GM19043 (cell line): ENCODE measurements around the gene CDKL4.
"Not testable (repeated sequence)": the region's sequence is repeated elsewhere in the genome, so short reads cannot be mapped to it uniquely, and the experiment has no call there.

ENCODE experiments used
- ATAC-seq: cut with Tn5 transposase; IDR thresholded peaks from one replicate; pipeline ENCODE4 v1.9.1; 2021; ENCODE audit warnings: low read depth; ENCODE audit not compliant: unreplicated experiment

CDKL4 gene

DNA sequence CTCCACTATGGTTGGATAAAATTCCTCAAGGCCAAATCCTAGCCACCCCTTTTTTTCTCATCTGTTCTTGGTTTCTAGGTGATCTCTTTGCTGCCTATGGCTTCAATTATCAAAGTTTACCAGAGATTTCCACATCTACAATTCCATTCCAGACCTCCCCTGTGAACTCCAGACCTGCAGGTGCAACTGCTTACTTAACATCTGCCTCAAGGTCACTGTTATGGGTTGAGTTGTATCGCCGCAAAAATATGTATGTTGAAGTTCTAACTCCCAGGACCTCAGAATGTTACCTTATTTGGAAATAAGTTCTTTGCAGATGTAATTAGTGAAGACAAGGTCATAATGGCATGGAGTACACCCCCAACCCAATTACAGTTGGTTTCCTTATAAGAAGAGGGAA, 62.5 kb downstream of the CDKL4 start:
- no peak for ATAC-seq

DNA sequence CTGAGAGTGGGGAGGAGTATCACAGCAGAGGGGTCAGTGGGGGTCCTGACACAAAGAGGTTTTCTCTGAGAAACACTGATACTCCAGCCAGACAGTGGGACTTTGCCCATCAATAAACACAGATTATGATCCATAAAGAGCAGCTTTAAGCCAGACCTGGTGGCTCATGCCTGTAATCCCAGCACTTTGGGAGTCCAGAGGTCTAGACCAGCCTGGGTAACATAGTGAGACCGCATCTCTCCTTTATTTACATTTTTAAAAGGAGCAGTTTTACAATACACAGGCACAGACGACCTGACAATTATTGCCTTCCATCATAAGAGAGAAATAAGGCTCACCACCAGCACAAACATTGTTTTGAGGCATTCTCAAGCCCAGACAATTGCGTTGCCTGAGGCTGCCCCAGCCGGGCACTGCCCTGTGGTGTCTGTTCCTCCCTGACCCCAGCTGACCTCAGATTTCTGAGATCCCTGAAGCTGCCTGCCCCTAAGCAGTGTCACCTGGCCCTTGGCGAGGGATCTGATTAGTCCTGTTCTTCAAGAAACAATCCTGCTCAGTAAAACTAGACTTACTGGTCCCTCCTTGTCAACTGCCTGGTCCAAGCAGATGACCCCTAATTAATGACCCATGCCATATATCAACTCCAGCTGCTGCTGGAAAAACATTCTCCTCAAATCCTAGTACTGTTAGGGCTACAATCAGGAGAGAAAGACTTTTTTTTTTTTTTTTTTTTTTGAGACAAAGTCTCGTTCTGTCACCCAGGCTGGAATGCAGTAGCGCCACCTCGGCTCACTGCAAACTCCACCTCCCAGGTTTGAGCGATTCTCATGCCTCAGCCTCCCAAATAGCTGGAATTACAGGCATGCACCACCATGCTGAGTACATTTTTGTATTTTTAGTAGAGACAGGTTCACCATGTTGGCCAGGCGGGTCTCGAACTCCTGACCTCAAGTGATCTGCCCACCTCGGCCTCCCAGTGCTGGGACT, 63.5 kb downstream of the CDKL4 start:
- no peak for ATAC-seq

DNA sequence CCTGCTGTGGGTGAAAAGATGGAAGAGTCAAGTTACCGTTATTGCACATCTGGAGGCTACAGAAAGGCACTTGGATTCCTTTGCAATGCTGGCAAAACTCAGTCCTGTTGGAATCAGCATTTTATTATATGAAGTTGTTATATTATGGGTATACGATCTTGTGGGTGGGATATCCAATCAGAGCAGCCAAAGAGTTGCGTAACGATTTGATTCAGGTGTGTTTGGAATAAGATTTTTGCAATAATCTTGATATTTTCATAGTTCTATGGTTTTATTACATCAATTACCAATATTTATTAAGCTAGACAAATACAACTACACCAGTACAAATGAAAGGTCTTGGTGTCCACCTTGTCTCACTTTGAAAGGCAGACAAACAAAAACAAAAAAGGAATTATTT, 65.0 kb downstream of the CDKL4 start:
- no peak for ATAC-seq

DNA sequence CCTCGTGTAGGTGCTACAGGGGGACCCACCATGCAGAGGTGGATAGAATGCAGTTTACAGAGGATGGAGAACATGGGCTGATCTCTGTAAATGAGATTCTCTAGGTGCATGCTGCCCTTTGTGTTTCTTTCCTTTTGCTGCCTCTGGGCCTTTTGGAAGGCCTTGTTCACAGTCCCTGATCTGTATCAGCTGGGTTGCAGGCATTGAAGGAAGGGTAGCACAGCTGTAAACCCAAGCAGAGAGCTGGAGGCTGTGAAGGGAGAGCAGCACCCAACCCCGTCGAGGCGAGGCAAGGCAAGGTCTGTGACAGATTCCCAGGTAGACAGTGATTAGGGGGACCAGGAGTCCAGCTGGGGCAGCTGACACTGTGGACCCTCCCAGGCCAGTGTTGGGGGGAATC, 66.8 kb downstream of the CDKL4 start:
- no peak for ATAC-seq

DNA sequence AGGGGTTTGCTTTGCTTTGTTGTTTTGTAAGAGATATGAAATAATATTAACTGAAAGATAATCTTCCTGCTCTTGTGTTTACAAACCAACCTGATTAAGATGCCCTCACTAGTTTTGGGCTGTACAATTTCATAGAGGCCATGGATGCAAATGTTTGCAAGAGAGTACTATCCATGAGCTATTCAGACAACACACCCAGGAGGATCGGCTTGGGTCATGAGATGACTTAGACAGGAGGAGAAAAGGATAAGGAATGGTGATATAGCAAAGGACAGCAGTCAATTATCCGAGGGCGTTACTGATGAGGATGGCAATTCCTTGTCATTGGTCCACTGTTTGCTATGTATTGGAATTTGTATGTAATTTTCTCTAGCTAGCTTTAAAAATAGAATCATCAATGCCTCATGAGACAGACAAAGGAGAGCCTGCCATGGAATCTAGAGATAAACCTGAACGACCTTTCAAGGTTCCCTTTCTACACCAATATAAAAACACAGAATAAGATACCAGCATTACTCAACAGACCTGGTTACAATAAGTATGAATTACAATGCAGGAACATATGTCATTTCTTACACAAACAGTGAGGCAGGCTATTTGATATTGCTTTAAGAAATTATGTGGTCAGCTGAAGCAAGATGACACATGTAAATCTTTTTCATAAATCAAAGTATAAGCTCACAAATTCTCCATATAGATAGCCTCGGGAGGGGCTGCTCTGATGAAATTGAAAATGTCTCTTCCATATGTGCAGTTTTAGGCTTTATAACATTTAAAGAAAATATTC, 68.6 kb downstream of the CDKL4 start:
- ATAC-seq = no peak

DNA sequence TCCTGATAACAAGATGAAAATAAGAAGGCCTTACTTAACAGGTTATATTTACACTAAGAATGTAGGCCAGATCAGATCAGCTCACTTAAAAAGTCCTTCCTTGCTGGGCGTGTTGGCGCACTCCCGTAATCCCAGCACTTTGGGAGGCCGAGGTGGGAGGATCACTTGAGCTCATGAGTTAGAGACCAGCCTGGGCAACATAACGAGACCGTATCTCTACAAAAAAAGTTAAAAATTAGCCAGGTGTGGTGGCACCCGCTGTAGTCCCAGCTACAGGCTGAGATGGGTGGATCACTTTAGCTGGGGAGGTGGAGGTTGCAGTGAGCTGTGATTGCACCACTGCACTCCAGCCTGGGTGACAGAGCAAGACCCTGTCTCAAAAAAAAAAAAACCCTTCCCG, 69.7 kb downstream of the CDKL4 start:
- no peak for ATAC-seq

DNA sequence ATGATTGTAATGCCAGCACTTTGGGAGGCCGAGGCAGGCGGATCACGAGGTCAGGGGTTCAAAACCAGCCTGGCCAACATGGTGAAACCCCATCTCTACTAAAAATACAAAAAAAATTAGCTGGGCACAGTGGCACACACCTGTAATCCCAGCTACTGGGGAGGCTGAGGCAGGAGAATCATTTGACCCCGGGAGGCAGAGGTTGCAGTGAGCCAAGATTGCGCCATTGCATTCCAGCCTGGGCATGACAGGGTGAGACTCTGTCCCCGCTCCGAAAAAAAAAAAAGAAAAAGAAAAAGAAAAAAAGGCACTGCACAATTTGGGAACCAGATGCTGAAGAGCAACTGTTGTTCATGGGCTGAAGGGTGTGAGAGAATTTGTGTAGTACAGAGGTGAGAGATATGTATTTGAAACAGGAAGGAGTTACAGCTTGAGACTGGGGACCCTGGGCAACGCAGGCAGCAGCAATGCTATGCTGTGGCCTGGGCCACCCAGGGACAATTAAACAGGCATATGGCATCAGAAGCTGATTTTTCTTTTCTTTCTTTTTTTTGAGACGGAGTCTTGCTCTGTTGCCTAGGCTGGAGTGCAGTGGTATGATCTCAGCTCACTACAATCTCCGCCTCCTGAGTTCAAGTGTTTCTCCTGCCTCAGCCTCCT, 71.6 kb downstream of the CDKL4 start:
- ATAC-seq = not testable (repeated sequence)

DNA sequence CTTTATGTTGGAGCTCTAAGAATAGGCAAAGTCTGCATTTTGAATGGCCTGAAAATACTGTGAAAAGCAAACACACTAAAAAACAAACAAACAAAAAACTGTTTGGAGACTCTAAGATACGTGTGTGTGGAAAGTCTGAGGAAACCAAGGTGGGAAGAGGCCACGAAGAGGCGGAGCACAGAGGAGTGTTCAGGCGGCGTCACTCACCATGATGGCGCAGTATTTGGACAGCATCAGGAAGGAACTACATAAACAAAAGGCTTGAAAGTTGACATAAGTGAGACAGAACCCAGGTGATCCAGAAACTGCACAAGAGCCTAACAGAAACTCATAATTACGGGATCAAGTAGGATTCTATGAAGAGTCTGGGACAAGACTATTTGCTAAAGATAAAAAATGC, 72.1 kb downstream of the CDKL4 start:
- ATAC-seq = no peak

DNA sequence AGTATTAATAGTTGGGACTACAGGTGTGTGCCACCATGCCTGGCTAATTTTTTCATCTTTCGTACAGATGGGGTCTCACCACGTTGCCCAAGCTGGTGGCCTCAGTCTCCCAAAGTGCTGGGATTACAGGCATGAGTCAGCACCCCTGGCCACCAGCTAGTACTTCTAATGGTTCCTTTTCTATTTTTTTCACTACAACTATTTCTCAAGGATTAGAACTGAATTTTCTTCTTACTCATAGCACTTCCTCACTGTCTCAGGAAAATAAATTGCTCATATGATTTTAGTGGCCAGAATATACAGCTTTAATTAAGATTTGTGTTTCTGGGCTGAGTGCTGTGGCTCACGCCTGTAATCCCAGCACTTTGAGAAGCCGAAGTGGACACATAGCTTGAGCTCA, 79.7 kb downstream of the CDKL4 start:
- ATAC-seq = no peak

DNA sequence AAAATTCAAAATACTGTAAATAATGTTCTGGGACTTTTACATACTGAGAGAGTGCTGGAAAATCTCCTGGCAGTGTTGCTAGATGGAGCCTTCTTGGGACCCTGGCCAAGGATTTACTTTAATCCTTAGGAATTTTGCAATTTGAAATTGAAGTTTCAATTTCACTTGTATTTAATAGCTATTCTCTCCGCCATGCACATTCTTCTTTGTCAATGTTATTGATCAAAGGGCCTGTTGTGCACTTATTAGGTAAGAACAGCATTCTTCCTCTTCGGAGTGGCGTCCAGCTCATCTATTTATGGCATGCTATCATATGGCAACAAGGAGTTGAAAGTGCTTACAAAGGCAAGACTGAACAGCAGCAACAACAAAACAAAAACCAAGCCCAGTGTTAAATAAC, 82.8 kb downstream of the CDKL4 start:
- ATAC-seq = no peak

DNA sequence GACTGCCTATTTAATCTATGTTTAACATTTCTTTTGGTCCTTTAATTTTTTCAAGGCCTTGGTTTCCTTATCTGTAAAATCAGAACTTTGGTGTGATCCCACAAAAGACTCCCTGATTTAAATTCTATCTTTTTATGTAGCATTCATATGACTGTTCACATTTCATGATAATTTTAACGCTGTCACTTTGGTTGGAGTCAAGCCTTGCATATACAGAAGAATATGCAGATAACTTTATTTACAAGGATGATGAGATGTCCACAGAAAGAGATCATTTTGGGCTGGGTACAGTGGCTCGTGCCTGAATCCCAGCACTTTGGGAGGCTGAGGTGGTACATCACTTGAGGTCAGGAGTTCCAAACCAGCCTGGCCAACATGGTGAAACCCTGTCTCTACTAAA, 84.5 kb downstream of the CDKL4 start:
- ATAC-seq = no peak

DNA sequence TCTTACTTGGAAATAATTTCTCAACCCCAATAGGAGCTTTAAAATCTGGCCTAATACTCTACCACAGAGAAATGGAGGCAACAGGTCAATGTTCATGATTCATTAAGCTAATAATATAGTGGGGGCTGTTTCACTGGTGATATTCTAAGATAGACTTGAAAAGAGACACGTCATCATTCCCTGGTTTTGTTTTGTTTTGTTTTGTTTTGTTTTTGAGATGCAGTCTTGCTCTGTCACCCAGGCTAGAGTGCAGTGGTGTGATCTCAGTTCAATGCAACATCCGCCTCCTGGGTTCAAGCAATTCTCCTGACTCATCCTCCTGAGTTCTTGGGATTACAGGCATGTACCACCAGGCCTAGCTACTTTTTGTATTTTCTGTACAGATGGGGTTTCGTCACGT, 85.4 kb downstream of the CDKL4 start:
- ATAC-seq = no peak

DNA sequence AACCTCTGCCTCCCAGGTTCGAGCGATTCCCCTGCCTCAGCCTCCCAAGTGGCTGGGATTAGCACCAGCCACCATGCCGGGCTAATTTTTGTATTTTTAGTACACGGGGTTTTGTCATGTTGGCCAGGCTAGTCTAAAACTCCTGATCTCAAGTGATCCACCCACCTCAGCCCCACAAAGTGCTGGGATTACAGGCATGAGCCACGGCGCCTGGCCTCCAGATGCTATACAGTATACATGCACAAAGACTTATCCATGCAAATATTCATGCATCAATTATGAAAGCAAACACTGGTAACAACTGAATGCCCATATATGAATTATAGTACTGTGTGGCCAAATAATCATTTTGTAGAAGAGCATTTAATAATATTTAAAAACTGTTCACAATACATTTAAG, 86.9 kb downstream of the CDKL4 start:
- ATAC-seq = no peak

DNA sequence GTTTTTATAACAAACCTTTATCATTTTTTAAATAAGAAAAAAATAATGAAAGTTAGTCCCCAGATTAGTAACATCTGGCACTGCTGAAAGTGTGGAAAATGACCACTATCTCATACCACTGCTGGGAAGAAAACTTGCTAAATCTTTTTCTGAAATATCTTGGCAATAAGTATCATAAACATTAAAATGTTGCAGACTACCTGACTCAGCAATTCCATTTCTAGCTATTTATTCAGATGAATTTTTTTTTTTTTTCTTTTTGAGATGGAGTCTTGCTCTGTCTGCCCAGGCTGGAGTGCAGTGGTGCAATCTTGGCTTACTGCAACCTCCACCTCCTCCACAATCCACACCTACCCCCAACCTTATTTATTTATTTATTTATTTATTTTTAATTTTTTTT, 87.7 kb downstream of the CDKL4 start:
- ATAC-seq = no peak

DNA sequence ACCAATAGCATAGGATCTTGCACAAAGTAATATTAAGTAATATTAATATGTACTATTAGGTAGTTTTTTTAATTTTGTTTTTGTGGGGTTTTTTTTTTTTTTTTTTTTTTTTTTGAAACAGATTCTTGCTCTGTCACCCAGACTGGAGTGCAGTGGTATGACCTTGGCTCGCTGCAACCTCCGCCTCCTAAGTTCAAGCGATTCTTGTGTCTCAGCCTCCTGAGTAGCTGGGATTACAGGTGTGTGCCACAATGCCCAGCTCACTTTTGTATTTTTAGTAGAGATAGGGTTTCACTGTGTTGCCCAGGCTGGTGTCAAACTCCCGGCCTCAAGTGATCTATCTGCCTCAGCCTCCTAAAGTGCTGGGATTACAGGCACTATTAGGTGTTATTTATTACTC, 88.2 kb downstream of the CDKL4 start:
- ATAC-seq = not testable (repeated sequence)

DNA sequence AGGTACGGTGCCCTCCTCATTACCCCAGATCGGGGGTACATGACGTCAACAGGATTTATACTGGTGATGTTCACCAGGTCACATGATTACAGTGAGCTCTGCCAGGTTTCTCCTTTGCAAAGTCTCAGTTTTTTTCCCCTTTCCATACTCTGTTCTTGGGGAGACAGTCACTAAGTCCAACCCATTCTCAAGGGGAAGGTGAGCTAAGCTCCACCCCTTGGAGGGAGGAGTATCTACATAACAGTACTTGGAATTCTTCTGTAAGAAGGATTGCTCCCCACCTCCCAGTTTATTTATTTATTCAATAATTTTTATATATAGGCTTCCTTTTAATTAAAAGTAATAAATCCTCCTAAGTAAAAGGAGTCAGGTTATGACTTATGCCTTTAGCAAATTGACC, 88.8 kb downstream of the CDKL4 start:
- no peak for ATAC-seq

DNA sequence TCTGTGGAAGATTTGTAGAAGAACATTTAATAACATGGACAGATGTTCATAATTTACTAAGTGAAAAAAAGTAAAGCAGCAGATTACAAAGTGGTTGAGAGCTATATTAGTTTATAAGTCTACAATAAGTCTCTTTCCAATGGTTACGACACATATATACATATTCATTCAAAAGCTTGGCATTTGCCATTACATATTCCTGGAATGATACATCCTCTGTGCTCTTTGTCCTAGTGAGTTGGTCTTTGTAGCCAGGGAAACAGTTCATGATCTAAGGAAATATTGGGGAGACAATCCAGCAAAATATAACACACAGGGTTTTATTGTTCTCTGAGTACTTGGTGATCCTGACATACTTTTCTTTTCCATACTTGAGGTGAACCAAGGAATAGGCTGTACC, 90.5 kb downstream of the CDKL4 start:
- no peak for ATAC-seq

DNA sequence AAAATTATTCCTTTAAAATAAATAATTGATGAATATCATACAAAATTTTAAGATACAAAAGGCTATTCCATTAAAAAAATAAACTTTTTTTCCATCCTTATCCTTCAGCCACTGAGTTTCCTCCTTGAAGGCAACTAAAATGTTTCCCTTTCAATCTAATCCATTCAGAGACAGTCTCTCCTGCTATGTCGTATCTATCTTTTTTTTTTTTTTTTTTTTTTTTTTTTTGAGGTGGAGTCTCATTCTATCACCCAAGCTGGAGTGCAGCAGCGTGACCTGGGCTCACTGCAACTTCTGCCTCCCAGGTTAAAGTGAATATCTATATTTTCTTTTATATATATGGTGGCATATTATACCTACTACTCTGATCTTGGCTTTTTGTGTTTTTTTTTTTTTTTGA, 91.3 kb downstream of the CDKL4 start:
- ATAC-seq = no peak

DNA sequence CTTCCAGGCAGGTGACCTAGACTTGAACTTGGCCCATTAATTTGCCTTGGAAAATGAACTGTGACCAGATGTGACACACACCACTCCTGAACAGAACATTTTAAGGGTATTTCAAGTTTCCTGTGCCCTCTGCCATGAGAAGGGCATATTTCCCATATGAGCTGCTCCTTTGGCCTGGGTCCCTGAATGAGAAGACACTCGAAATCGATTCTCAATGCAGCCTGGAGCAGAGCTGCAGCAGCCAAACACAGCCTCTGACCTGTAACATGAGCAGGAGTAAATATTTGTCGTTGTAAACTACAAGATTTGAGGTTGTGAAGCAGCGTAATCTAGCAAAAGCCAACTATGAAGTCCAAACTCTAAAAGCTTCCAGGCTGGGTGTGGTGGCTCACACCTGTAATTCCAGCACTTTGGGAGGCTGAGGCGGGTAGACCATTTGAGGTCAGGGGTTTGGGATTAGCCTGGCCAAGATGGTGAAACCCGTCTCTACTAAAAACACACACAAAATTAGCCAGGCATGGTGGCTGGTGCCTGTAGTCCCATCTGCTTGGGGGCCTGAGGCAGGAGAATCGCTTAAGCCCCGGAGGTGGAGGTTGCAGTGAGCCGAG, 92.8 kb downstream of the CDKL4 start:
- ATAC-seq = no peak

DNA sequence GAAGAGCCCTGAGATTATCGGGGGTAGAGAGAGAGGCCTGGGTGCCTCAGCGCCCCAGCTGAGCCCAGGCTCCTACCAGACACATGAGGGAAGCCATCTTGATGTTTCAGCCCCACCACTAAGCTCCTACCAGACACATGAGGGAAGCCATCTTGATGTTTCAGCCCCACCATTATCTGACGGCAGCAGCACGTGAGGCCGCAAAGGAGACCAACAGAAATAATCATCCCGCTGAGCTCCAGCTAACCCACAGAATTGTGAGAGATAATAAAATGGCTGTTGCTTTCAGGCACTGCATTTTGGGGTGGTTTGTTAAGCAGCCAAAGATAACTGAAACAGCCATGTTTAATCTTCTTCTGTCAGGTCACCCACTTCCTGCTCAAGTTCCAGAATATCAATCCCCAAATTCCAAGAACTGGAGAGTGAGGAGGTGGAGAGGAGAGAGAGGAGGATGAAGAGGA, 93.6 kb downstream of the CDKL4 start:
- no peak for ATAC-seq

DNA sequence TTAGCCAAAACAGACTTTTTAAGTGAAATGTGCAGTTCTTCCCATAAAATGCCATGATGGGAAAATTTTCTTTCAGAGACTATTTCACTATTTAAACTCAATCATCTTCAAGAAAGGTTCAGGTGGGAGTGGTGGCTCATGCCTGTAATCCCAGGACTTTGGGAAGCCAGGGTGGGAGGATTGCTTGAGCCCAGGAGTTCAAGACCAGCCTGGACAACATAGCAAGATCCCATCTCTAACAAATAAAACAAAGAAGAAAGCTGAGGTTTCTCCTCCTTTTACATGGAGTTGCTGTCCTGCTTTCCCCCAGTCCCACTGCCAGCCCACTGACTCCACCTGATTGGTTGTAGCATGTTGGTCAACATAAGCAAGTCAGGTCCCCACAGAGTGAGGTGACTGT, 97.1 kb downstream of the CDKL4 start:
- ATAC-seq = no peak
